Posterior vena cava (tissue), 2 donors: ENCODE data around the gene CD2BP2. TPM values are rescaled to one million over a fixed set of nuclear protein-coding genes. Genes with fewer than 3 reads are reported as not detected.

Source experiments
- DNase-seq: peaks from one replicate; pipeline ENCODE4 v3.0.0-alpha.2; 2020; ENCODE audit warnings: low spot score
- intact Hi-C, 2 donors: fragments of 100-400 bp; cut with DNase I; formaldehyde crosslinking; loops; one replicate each; pipeline versions ENCODE4 v1.14.1 to v1.14.2; 2022 to 2023
- total RNA-seq, 2 donors: library from RNA; stranded (reverse); fragmentation: NEBNext Ultra II Directional; extraction: Animal tissue kit (Norgen Biotek cat#: 25700); gene quantifications; one replicate each; pipeline ENCODE4 v1.2.1, GENCODE V29; 2021
- donor health status: DM: yes; HTN: yes; CAD: no.
- donor health status: DM: yes; HTN: yes; CAD: no.

CD2BP2 gene
- total RNA-seq, 2 donors from 2014 or later = 47.9 to 54.2 TPM

GRCh38 chr16:30368122-30368791 is 13.1 kb upstream of the CD2BP2 start:
- no peak for DNase-seq
- intact Hi-C loops = no loop called here

- intact Hi-C loops = no loop called here
- DNase-seq = no peak
These were observed 12.4 kb upstream of the CD2BP2 start for GRCh38 chr16:30367349-30368009.

- intact Hi-C loops = no loop called here
- no peak for DNase-seq
These were observed 11.4 kb upstream of the CD2BP2 start for GRCh38 chr16:30366511-30366910.

DNA sequence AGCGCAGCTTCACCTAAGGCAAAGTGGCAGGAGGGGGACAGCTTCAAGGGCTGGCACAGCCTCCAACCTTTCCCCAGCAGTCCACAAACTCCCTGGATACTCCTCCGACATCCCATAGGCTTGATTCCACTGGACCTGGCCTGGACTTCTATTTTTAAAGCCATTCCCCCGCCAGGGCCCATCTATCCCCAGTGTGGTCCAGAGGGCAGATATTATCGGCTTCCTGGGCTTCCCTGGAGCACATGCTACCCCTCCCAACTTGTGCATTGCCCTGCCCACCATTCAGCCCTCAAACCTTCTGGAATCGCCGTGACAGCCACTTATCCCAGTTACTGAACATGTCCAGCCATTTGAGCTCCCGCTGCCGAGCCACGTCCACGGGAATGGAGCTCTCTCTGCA is 10.1 kb upstream of the CD2BP2 start:
- no peak for DNase-seq
- intact Hi-C loops = no loop called here

DNA sequence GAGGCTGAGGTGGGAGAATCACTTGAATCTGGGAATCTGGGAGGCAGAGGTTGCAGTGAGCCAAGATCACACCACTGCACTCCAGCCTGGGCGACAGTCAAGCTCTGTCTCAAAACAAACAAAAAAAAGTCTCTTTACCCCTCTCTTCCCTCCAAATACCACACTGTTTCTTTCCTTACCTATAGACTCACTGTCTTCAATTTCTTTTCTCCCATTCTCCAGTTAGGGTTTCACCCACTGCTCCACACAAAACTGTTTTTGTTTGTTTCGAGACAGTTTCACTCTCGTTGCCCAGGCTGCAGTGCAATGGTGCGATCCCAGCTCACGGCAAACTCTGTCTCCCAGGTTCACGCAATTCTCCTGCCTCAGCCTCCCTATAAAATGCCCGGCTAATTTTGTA is 6.1 kb upstream of the CD2BP2 start:
- intact Hi-C loops = no loop called here
- DNase-seq = no peak

- intact Hi-C loops = no loop called here
These were observed 4.7 kb upstream of the CD2BP2 start for GRCh38 chr16:30359871-30360170.

GRCh38 chr16:30358990-30359870 is 4.1 kb upstream of the CD2BP2 start:
- no peak for DNase-seq
- intact Hi-C loops = no loop called here

More at GRCh38 chr16:30359871-30360170, 4.7 kb upstream of the CD2BP2 start:
- no peak for DNase-seq

DNA sequence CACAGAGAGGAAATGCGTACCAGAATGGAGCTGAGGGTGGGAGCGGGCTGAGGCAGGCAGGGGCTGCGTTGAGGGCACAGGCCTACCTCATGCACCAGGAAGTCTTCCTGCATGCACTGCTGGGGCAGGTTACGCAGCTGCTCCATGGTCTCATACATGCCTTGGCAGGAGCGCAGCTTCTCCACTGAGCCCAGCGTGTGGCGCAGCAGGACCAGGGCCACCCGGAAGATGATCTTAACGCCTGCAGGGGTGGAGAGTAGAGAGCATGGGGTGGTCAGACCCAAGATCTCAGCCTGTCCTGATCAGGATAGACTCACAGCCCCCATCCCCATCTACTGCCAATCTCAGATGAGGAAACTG is 3.4 kb upstream of the CD2BP2 start:
- DNase-seq = no peak
- intact Hi-C loops = no loop called here

GRCh38 chr16:30357715-30358576 is 2.8 kb upstream of the CD2BP2 start:
- DNase-seq = no peak
- intact Hi-C loops = no loop called here

DNA sequence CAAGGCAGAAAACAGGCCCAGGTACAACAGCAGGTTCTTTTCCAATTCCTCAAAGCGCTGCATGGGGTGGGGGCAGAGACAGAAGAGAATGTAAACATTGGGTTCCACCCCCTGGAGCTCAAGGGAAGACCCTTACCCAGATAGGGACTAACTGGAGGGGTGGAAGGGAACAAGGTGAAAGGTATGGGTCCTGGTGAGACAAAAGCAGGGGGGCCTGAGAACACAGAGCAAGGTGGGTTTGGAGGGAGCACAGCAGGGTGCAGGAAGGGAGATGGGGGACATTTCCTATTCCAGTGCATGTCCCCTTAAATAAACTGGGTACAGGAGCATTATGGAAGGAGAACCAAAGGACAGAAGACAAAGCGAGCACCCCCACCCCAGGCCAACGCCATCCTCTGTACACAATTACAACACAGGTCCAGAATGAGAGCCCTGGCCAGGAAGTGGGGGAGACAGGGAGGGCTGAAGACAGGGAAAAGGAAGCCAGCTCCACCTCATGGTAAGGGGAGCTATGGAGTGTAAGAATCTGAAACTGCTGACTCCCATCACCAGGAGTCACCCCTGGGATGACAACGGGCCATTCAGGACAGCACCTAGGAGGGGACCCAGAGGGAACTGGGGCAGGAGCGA is 2.1 kb upstream of the CD2BP2 start:
- no peak for DNase-seq
- intact Hi-C loops = no loop called here

GRCh38 chr16:30356401-30357084 is 1.4 kb upstream of the CD2BP2 start:
- intact Hi-C loops = no loop called here
- DNase-seq = no peak

- no peak for DNase-seq
- intact Hi-C loops = no loop called here
These were observed 823 bp upstream of the CD2BP2 start for GRCh38 chr16:30355954-30356308.

DNA sequence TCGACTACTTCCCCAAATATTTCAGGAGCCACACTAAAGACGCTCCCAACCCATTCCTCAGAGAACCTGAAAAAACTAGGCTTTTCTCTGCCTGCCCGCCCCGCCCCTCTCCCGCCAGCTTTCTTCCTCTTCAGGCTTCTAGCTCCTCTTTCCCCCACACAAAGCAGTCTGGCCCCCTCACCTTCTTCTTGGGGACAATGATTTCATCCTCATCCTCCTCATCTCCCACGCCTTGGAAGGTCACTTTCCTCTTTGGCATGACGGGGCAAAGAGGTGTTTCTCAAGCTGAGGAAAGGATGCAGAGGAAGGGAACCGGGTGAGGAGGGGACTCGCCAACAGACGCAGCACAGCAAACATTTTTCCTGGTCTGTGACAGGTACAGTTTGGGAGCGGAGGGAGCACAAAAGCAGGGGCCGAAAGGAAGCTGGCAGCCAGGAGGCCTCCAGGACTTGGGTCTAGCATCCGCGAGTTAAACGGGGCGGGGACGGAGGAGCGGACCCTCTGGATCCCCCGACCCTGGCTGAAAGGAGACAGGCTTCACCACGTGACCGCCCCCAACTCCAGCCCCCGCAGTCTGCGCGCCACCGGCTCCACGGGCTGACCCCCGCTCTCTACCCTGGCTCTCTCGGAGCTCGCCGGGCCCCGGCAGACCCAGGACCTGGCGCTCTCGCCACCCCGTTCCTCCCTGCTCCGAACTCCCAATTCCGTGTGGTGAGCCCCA is 525 bp downstream of the CD2BP2 start:
- no peak for DNase-seq
- intact Hi-C loops = no loop called here

DNA sequence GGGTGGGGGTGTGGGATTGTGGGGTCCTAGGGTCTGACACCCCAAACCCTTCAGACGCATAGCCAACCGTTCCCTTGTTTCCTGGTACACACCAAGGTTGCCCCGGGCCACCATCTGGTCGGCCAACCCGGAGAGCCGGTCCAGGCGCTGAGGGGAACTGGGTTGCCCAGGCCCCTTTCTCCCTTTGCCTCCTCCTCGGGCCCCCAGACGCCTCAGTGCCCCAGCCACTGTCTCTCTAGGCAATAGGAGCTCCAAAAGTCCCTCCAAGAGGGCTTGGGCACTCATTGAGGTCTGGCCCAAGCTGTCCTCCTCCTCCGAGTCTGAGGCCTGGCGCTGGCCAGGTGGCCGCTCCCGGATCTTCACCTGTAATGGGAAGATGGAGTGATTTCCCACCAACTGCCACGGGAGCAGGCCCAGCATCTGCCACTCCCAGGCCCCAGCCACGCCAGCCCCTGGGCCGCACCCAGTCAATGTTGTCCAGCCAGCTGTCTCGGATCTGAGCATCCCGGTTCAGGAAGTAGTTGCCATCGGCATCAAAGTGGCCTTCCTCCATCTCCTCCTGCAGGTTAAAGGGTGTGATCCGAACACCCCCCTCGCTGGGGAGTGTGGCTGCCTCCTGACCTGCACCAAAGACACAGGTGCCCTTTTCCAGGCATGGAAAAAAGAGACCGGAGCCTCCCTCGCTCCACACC is 1.5 kb downstream of the CD2BP2 start:
- DNase-seq = no peak
- intact Hi-C loops = no loop called here

DNA sequence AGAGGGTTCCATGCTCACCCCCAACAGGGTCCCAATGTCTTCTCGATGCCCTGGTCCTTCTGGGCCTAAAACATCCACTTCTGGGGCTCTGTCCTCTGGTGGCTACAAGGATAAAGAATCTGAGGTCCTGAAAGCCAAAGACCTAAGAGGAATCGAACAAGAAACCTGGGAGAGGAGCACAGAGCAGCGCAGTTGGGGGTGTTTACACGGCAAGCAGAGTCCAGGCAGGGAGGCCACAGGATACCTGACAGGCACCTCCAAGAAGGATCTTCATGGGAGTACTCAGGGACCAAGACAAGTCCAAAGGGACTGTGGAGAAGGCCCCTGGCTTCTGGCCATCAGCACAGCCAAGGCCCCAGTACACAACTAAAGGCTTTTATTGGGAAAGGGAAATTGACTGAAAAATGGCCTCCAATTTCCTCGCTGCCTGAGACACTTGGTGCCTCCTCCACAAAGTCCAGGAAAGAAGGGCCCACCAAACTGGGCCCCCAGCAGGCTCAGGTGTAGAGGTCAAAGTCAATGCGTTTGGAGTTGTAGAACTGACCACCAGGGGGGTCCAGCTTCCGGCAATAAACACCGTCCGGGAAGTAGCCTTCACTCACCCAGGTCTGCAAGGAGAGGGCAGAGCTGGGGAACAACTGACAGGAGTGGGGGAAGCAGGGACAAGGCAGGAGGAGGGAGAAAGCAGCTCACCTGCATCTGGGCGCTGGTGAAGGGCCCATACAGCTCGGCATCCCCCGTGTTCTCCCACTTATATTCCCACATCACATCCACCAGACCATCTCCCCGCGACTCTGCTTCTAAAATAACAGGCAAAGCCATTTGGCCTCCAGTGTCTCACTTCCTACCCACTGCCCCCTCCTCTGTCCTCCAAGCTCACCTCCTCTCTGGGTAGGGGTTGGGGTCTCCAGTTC is 2.4 kb downstream of the CD2BP2 start:
- DNase-seq = no peak
- intact Hi-C loops = no loop called here

- intact Hi-C loops = no loop called here
- DNase-seq = peak; percentile 94
These were observed 3.3 kb downstream of the CD2BP2 start for GRCh38 chr16:30351586-30352419.
